HL-60 (cell line): ENCODE data around the gene SRP54.

Experiments used
- GABPA ChIP-seq: IDR thresholded peaks from 2 replicates; pipeline ENCODE4 v1.6.1; 2012; ENCODE audit warnings: low read depth
- POLR2AphosphoS5 ChIP-seq: IDR thresholded peaks from 2 replicates; pipeline ENCODE4 v1.6.1; 2012; ENCODE audit warnings: low read depth
- SPI1 ChIP-seq: IDR thresholded peaks from 2 replicates; pipeline ENCODE4 v1.6.1; 2012; ENCODE audit warnings: low read depth, mild to moderate bottlenecking, borderline replicate concordance
- TF ChIP-seq, protein P1 (sequence below): IDR thresholded peaks from one replicate; pipeline ENCODE4 v1.5.1; 2011; ENCODE audit warnings: low read length, control low read depth, inconsistent platforms; ENCODE audit not compliant: insufficient read depth
- TF ChIP-seq, protein P2 (sequence below): IDR thresholded peaks from 2 replicates; pipeline ENCODE4 v1.6.1; 2012; ENCODE audit warnings: low read depth; ENCODE audit not compliant: insufficient replicate concordance

DNA sequence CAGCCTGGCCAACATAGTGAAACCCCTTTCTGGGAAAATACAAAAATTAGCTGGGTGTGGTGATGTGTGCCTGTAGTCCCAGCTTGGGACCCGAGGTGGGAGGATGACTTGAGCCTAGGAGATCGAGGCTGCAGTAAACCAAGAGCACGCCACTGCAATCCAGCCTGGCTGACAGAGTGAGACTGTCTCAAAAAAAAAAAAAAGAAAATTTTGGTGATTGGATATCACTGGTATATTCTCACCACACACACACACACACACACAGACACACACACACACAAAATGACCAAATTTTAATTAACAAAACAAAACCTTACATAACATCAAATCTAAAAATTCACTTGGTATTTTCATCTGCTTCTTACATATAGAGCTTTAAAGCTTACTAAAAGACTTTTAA, 59.8 kb downstream of the SRP54 start:
- TF ChIP-seq, protein P1, sequence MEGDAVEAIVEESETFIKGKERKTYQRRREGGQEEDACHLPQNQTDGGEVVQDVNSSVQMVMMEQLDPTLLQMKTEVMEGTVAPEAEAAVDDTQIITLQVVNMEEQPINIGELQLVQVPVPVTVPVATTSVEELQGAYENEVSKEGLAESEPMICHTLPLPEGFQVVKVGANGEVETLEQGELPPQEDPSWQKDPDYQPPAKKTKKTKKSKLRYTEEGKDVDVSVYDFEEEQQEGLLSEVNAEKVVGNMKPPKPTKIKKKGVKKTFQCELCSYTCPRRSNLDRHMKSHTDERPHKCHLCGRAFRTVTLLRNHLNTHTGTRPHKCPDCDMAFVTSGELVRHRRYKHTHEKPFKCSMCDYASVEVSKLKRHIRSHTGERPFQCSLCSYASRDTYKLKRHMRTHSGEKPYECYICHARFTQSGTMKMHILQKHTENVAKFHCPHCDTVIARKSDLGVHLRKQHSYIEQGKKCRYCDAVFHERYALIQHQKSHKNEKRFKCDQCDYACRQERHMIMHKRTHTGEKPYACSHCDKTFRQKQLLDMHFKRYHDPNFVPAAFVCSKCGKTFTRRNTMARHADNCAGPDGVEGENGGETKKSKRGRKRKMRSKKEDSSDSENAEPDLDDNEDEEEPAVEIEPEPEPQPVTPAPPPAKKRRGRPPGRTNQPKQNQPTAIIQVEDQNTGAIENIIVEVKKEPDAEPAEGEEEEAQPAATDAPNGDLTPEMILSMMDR: no peak
- TF ChIP-seq POLR2AphosphoS5: no peak
- TF ChIP-seq, protein P2, sequence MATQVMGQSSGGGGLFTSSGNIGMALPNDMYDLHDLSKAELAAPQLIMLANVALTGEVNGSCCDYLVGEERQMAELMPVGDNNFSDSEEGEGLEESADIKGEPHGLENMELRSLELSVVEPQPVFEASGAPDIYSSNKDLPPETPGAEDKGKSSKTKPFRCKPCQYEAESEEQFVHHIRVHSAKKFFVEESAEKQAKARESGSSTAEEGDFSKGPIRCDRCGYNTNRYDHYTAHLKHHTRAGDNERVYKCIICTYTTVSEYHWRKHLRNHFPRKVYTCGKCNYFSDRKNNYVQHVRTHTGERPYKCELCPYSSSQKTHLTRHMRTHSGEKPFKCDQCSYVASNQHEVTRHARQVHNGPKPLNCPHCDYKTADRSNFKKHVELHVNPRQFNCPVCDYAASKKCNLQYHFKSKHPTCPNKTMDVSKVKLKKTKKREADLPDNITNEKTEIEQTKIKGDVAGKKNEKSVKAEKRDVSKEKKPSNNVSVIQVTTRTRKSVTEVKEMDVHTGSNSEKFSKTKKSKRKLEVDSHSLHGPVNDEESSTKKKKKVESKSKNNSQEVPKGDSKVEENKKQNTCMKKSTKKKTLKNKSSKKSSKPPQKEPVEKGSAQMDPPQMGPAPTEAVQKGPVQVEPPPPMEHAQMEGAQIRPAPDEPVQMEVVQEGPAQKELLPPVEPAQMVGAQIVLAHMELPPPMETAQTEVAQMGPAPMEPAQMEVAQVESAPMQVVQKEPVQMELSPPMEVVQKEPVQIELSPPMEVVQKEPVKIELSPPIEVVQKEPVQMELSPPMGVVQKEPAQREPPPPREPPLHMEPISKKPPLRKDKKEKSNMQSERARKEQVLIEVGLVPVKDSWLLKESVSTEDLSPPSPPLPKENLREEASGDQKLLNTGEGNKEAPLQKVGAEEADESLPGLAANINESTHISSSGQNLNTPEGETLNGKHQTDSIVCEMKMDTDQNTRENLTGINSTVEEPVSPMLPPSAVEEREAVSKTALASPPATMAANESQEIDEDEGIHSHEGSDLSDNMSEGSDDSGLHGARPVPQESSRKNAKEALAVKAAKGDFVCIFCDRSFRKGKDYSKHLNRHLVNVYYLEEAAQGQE: no peak
- no peak for TF ChIP-seq GABPA
- no peak for TF ChIP-seq SPI1
